ENCODE measurements around the gene OPCML.

DNA sequence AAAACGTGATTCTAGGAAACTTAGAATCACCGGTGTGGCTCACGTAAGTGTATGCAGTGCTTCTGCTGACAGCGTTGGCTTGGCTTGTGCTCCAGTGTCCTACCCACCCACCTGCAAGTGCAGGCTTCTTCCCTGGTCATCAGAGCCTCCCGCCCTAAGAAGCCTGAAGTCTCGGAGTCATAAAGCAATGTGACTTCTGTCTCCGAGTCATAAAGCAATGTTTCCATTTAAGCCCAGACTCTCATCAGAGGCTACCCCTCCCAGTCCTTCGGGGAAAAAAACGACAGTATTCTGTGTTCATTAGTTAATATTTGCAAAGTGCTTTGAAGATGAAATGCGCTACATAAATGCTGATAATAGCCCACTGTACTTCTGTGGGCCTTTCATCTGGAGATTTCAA lies 293.8 kb downstream of the OPCML start:
- TF ChIP-seq EZH2 (IDR thresholded peaks at IDR 0.05; ENCODE audit: borderline replicate concordance, low read depth, low read length, poor library complexity, severe bottlenecking) (no peak), CTCF (conservative IDR thresholded peaks at IDR 0.05; ENCODE audit: low read depth, low read length) (no peak)

All from A673 (cell line).